ENCODE data around the gene MUC20. TPM values are rescaled to one million over a fixed set of nuclear protein-coding genes. Genes with fewer than 3 reads are reported as not detected.
A peak's percentile ranks its signal among the peaks of the same experiment; 100 is the strongest.
"Not testable (repeated sequence)": the region's sequence is repeated elsewhere in the genome, so short reads cannot be mapped to it uniquely, and the experiment has no call there.

MUC20 gene
- total RNA-seq, 1 experiment from 2014 or later = 4.7 TPM

DNA sequence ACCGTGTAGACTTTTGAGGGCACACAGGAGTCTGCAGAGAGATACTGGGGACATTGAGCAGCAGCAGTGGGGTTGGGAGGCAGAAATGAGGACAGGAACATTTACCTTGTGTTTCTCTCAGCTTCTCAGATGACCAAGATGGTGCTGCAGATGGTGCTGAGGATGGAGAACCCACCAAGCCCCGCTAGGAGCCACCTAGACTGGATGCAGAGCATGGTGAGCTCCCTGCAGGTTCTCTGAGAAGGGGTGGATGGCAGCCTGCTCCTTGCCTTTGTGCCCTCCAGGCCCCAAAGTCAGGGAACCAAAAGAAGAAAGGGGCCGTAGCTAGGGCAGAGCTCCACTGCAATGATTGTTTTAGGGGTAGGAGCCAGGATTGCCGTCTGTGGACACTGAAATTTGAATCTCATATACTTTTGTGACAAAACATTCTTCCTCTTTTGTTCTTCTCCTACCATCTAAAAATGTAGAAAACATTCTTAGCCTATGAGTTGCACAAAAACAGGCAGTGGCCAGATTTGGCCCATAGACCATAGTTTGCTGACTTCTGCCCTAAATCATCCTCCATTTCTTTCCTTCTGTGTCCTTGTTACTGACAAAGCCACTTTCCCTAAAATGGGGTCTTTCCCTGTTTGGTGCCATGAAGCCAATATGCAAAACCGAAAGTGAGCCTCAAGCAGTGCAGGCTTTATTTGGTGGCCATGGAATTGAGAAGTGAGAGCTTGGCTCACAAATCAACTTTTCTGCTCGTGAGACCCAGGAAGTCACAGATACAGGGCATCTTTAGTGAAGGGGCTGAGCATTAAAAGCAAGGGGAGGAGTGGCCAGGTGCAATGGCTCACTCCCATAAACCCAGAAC is 11.9 kb upstream of the MUC20 start:
- no peak for DNase-seq (ENCODE audit: low spot score)
- in situ Hi-C loops (cut with HindIII; ENCODE audit: low sequenced_read_pairs) = no loop called here

DNA sequence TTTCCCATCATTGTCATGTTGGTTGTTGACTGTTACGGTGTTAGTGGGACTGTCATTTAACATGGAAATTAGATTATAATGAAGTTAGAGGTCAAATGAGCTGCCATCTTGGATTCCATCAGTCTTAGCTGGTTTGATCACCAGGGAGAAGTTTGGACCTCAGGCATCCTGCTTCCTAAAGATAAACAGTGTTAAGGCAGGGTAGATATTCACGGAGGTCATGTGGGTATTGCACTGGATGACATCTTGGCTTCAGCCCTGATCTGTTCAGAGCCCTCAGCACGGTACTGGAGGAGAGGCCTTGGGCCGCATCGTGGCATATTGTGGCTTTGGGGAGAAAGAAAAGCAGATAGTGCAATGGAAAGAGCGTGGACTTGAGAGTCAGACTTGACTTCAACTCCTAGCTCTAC is 11.1 kb upstream of the MUC20 start:
- in situ Hi-C loops (cut with HindIII; ENCODE audit: low sequenced_read_pairs) = no loop called here
- no peak for DNase-seq (ENCODE audit: low spot score)

DNA sequence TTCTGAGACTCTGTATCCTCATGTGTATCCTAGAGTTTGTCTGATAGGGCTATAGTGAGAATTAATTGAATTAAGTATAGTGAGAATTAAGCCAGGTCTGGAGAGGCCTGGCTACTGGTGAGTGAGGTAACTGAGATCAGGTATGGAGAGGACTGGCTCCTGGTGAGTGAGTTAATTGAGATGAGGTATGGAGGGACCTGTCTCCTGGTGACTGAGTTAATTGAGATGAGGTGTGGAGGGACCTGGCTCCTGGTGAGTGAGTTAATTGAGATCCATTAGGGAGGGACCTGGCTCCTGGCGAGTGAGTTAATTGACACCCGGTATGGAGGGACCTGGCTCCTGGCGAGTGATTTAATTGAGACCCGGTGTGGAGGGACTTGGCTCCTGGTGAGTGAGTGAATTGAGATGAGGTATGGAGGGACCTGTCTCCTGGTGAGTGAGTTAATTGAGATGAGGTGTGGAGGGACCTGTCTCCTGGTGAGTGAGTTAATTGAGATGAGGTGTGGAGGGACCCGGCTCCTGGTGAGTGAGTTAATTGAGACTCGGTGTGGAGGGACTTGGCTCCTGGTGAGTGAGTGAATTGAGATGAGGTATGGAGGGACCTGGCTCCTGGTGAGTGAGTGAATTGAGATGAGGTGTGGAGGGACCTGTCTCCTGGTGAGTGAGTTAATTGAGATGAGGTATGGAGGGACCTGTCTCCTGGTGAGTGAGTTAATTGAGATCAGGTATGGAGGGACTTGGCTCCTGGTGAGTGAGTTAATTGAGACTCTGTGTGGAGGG is 10.5 kb upstream of the MUC20 start:
- in situ Hi-C loops (cut with HindIII; ENCODE audit: low sequenced_read_pairs) = not testable (repeated sequence)
- peak; percentile 76 for DNase-seq (ENCODE audit: low spot score)

GRCh38 chr3:195711091-195711812 is 9.5 kb upstream of the MUC20 start:
- DNase-seq (ENCODE audit: low spot score) = peak; percentile 68
- in situ Hi-C loops (cut with HindIII; ENCODE audit: low sequenced_read_pairs) = not testable (repeated sequence)

GRCh38 chr3:195711813-195712534 is 8.8 kb upstream of the MUC20 start:
- in situ Hi-C loops (cut with HindIII; ENCODE audit: low sequenced_read_pairs) = no loop called here
- no peak for DNase-seq (ENCODE audit: low spot score)

DNA sequence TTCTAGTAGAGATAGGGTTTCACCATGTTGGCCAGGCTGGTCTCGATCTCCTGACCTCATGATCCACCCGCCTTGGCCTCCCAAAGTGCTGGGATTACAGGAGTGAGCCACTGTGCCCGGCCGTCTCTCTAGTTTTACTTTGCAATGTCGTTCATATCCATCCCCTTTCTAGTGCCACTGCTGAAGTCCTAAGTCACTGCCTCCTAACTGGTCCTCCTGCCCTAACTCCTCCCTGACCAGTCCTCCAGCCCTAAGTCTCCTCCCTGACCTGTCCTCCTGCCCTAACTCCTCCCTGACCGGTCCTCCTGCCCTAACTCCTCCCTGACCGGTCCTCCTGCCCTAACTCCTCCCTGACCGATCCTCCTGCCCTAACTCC is 8.3 kb upstream of the MUC20 start:
- in situ Hi-C loops (cut with HindIII; ENCODE audit: low sequenced_read_pairs); DNase-seq (ENCODE audit: low spot score): not testable (repeated sequence)

DNA sequence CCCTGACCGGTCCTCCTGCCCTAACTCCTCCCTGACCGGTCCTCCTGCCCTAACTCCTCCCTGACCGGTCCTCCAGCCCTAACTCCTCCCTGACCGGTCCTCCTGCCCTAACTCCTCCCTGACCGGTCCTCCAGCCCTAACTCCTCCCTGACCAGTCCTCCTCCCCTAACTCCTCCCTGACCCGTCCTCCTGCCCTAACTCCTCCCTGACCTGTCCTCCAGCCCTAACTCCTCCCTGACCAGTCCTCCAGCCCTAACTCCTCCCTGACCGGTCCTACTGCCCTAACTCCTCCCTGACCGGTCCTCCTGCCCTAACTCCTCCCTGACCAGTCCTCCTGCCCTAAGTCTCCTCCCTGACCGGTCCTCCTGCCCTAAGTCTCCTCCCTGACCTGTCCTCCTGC is 7.6 kb upstream of the MUC20 start:
- in situ Hi-C loops (cut with HindIII; ENCODE audit: low sequenced_read_pairs); DNase-seq (ENCODE audit: low spot score): not testable (repeated sequence)

- in situ Hi-C loops (cut with HindIII; ENCODE audit: low sequenced_read_pairs) = no loop called here
- no peak for DNase-seq (ENCODE audit: low spot score)
Observed at GRCh38 chr3:195714380-195715011, 6.3 kb upstream of the MUC20 start.

GRCh38 chr3:195715134-195715533 is 5.6 kb upstream of the MUC20 start:
- DNase-seq (ENCODE audit: low spot score) = no peak

DNA sequence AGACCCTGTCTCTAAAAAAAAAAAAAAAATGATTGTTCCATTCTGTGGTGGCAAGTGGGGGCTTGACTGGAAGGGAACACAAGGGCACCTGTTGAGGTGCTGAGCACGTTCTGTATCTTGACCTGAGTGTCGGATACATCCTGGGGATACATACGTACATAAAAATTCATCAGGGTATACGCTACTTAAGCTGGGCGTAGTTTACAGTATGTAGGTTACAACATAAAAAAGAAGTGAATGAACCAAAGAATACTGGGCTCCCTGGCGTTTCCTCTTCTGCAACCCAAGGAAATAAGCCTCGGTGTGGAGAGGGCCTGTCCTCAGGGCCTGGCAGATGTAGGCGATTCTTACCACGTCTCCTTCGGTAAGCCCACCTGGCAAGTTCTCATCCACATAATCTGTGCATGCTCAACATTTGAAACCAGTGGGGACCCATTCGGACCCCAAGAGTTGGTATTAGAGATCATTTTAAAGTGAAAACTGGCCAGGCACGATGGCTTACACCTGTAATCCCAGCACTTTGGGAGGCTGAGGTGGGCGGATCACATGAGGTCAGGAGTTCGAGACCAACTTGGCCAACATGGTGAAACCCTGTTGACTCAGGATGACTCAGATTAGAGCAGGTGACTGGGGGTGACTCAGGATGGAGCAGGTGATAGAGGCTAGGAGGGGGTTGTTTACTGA is 5.1 kb upstream of the MUC20 start:
- DNase-seq (ENCODE audit: low spot score) = no peak
- in situ Hi-C loops (cut with HindIII; ENCODE audit: low sequenced_read_pairs) = no loop called here

More at GRCh38 chr3:195715134-195715533, 5.6 kb upstream of the MUC20 start:
- in situ Hi-C loops (cut with HindIII; ENCODE audit: low sequenced_read_pairs) = no loop called here

GRCh38 chr3:195717416-195717815 is 3.4 kb upstream of the MUC20 start:
- in situ Hi-C loops (cut with HindIII; ENCODE audit: low sequenced_read_pairs) = no loop called here
- DNase-seq (ENCODE audit: low spot score) = no peak

DNA sequence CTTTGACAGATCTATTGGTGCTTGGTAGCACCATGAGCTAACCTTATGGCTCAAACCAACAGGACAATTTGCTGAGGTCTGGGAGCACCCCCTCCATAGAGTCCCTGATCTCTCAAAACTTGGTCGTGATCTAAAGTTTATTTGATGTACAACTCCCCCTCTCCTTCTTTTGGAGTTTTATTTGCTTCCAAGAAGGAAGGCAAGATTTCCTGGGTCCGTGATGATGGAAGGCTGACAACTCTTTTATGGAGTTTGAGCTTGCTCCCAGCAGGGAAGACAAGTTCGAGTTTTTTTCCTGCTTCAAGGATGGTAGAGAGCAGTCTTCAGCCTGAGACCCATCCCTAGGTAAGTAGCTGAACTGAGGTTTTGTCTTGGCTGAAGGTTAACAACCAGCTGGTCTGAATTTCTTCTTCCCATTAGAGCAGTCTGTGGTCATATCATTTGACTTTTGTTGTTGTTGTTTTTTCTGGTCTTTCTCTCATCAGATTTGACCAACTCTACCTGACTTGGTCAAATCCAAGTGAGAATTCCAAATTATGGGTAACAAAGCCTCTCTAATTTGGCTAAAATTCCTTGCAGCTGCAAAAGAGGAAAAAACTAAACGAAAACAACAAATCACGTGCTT is 2.8 kb upstream of the MUC20 start:
- in situ Hi-C loops (cut with HindIII; ENCODE audit: low sequenced_read_pairs) = no loop called here
- DNase-seq (ENCODE audit: low spot score) = no peak

GRCh38 chr3:195718477-195718984 is 2.2 kb upstream of the MUC20 start:
- peak; percentile 29 for DNase-seq (ENCODE audit: low spot score)
- in situ Hi-C loops (cut with HindIII; ENCODE audit: low sequenced_read_pairs) = no loop called here

GRCh38 chr3:195719514-195720254 is 1.1 kb upstream of the MUC20 start:
- DNase-seq (ENCODE audit: low spot score); in situ Hi-C loops (cut with HindIII; ENCODE audit: low sequenced_read_pairs): not testable (repeated sequence)

DNA sequence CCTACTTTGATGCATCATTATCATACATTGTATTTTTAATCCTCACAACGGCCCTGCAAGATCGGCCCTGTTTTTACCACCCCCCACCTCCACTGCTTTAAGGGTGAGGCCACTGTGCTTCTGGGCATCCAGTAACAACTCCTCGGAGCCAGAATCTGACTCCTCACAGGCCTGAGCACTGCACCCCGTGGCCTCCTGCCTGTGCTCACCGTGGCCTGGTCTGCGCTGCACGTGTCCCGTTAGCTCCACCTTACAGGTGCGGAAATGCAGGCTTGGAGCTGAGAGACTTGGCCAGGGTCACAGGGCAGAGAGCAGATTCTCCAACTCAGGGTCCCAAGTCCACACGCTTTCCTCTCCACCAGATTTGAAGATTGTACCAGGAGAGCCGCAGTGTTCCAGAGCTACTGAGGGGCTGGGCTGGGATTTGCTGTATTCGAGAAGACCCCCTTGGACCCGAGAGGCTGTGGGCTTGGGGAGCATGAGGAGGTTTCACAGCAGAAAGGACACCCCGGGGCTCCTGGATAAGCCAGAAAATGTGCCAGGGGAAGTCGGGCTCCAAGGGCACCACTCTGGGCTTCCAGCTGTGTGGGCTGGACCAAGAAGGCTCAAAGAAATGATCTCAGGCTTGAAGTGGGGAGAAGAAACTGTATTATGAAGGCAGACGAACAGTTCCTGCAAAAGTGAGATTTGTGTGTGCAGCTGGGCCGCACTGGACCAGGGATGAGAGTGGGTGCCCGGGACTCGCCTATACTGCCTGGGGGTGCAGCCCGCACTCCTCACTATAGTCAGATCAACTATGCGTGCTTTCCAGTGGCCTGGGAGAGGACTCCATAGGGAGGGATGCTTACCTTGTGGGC is 1.6 kb downstream of the MUC20 start:
- DNase-seq (ENCODE audit: low spot score); in situ Hi-C loops (cut with HindIII; ENCODE audit: low sequenced_read_pairs): not testable (repeated sequence)

DNA sequence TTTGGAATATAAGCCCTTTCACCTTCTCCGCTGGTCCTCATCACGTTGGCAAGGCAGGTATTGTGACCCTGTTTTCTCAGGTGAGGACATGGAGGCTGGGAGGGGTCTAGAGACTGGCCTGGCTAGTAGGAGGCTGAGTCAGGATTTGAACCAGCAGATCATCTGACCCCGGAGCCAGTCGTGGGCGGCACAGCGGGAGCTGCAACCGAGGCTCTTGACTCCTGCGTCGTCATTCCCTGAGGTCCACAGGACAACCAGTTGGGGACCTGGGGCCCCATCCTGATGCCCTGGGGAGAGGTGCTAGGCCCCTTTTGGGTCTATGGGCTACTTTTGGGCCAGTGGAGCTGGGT is 2.2 kb downstream of the MUC20 start:
- DNase-seq (ENCODE audit: low spot score); in situ Hi-C loops (cut with HindIII; ENCODE audit: low sequenced_read_pairs): not testable (repeated sequence)
